ENCODE measurements around the gene NDUFS8. TPM values are rescaled to one million over a fixed set of nuclear protein-coding genes. Genes with fewer than 3 reads are reported as not detected.

NDUFS8 gene
- total and polyA plus RNA-seq, 2 experiments from 2014 or later, result 175 to 308 TPM

DNA sequence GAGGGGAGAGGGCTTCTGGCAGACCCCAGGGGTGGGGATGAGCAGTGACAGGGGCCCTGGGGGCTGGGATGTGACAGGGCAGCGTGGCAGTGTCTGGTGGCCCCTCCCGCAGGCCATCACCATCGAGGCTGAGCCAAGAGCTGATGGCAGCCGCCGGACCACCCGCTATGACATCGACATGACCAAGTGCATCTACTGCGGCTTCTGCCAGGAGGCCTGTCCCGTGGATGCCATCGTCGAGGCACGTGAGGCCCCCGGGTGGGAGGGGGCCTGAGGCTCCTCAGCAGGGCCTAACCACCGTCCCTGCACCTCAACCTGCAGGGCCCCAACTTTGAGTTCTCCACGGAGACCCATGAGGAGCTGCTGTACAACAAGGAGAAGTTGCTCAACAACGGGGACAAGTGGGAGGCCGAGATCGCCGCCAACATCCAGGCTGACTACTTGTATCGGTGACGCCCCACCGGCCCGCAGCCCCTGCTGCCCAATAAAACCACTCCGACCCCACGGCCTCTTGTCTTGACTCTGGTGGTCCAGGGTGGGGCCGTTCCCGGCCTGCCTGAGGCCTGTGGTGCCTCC lies 5.7 kb downstream of the NDUFS8 start:
- no peak overlapping the region for H3K27ac Mint-ChIP-seq

DNA sequence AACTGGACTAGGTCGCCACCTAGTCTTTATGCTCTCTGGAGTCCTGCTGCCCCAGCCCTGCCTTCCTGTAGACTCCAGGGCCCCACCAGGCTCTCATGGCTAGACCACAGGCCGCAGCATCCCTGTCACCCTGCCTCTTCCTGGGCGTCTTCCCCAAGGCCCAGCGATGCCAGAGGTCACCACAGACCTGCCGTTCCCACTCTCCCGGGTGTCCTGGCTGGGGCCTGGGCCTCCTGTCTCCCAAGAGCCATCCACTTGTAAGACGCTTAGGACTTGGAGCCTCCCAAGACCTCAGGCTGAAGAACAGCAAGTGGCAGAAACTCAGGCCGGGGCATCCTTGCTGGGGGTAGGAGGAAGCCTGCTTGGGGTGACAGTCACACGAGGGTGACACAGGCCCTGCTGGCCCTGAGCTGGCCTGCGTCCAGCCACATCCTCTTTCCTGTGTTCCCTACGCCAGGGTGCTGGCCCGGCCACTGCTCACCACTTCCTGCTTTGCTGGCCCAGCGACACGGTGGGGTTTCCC lies 6.3 kb downstream of the NDUFS8 start:
- H2AFZ ChIP-seq, result no peak overlapping the region
- Mint-ChIP-seq H3K27ac (no peak overlapping the region; the same call in 1 of the 2 replicates), H3K4me1 (peaks cover 8% of the 10 kb centered on the region), H3K4me3 (no peak overlapping the region), H3K27me3 (ENCODE audit: insufficient read depth, low read depth, poor library complexity) (peaks cover 14% of the 10 kb centered on the region), H3K36me3 (ENCODE audit: low read depth) (peaks cover 12% of the 10 kb centered on the region), H3K9me3 (no peaks in the 10 kb centered on the region)
- H3K4me1 ChIP-seq (ENCODE audit: insufficient read depth), result peaks cover 18% of the 10 kb centered on the region
- H3K4me2 ChIP-seq, result no peak overlapping the region
- H3K27ac ChIP-seq (ENCODE audit: low read depth), result 0 out of 2 replicates have a peak overlapping the region, but pooled peaks have one; percentile 32
- H3K27me3 ChIP-seq (ENCODE audit: insufficient read depth), result no peaks in the 10 kb centered on the region
- DNase-seq (ENCODE audit: low spot score), result no peak
- no peak for ATAC-seq
- TF ChIP-seq, protein P1, sequence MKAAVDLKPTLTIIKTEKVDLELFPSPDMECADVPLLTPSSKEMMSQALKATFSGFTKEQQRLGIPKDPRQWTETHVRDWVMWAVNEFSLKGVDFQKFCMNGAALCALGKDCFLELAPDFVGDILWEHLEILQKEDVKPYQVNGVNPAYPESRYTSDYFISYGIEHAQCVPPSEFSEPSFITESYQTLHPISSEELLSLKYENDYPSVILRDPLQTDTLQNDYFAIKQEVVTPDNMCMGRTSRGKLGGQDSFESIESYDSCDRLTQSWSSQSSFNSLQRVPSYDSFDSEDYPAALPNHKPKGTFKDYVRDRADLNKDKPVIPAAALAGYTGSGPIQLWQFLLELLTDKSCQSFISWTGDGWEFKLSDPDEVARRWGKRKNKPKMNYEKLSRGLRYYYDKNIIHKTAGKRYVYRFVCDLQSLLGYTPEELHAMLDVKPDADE (IDR thresholded peaks at IDR 0.05), result no peak
- no peak for TF ChIP-seq STAT1 (IDR thresholded peaks at IDR 0.05; ENCODE audit: unreplicated experiment)
- no peak for TF ChIP-seq ZNF331 (CRISPR knock-in tag; IDR thresholded peaks at IDR 0.05; ENCODE audit: low read depth)
- no peak for TF ChIP-seq JUNB (IDR thresholded peaks at IDR 0.05; ENCODE audit: unreplicated experiment)
- peaks cover 6% of the 10 kb centered on the region; the same call in 1 of the 2 replicates for H3K36me3 ChIP-seq (ENCODE audit: insufficient read depth)
- peaks cover 3% of the 10 kb centered on the region for H3K79me2 ChIP-seq (replicated peaks; ENCODE audit: insufficient read depth)
- H3K4me3 ChIP-seq, result no peak overlapping the region
- no peaks in the 10 kb centered on the region for H3K9me2 ChIP-seq (ENCODE audit: insufficient read depth)
- H3F3A ChIP-seq (replicated peaks; ENCODE audit: low read depth), result peaks cover 10% of the 10 kb centered on the region; the same call in 1 of the 2 replicates
- H4K20me1 ChIP-seq (replicated peaks; ENCODE audit: insufficient read depth), result no peaks in the 10 kb centered on the region

More for the DNA sequence above, 5.7 kb downstream of the NDUFS8 start:
- 0 out of 2 replicates have a peak overlapping the region, but pooled peaks have one; percentile 32 for H3K27ac ChIP-seq (ENCODE audit: low read depth)
- peaks cover 8% of the 10 kb centered on the region for H3K79me2 ChIP-seq (replicated peaks; ENCODE audit: insufficient read depth)
- TF ChIP-seq NANOG (IDR thresholded peaks at IDR 0.05; ENCODE audit: borderline replicate concordance), result no peak
- no peak for TF ChIP-seq JUNB (IDR thresholded peaks at IDR 0.05; ENCODE audit: unreplicated experiment)
- TF ChIP-seq EZH2phosphoT487 (IDR thresholded peaks at IDR 0.05; ENCODE audit: unreplicated experiment), result no peak
- TF ChIP-seq ZNF331 (CRISPR knock-in tag; IDR thresholded peaks at IDR 0.05; ENCODE audit: low read depth), result no peak
- no peak for TF ChIP-seq CREB1 (CRISPR knock-in tag; IDR thresholded peaks at IDR 0.05; ENCODE audit: low read depth)
- TF ChIP-seq, protein P1 (IDR thresholded peaks at IDR 0.05), result no peak
- TF ChIP-seq ZNF114 (CRISPR knock-in tag; IDR thresholded peaks at IDR 0.05), result no peak
- TF ChIP-seq, protein P2, sequence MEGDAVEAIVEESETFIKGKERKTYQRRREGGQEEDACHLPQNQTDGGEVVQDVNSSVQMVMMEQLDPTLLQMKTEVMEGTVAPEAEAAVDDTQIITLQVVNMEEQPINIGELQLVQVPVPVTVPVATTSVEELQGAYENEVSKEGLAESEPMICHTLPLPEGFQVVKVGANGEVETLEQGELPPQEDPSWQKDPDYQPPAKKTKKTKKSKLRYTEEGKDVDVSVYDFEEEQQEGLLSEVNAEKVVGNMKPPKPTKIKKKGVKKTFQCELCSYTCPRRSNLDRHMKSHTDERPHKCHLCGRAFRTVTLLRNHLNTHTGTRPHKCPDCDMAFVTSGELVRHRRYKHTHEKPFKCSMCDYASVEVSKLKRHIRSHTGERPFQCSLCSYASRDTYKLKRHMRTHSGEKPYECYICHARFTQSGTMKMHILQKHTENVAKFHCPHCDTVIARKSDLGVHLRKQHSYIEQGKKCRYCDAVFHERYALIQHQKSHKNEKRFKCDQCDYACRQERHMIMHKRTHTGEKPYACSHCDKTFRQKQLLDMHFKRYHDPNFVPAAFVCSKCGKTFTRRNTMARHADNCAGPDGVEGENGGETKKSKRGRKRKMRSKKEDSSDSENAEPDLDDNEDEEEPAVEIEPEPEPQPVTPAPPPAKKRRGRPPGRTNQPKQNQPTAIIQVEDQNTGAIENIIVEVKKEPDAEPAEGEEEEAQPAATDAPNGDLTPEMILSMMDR (conservative IDR thresholded peaks at IDR 0.05; ENCODE audit: low read depth in 2 of 2), result no peak
- TF ChIP-seq POLR2AphosphoS5 (IDR thresholded peaks at IDR 0.05; ENCODE audit: low read depth), result no peak
- no peak for TF ChIP-seq STAT1 (IDR thresholded peaks at IDR 0.05; ENCODE audit: unreplicated experiment)
- H3K9me2 ChIP-seq (ENCODE audit: insufficient read depth), result no peaks in the 10 kb centered on the region
- H3K4me1 ChIP-seq (ENCODE audit: insufficient read depth), result peaks cover 21% of the 10 kb centered on the region
- H3K4me3 ChIP-seq, result no peak overlapping the region
- Mint-ChIP-seq H3K36me3 (ENCODE audit: low read depth) (peaks cover 15% of the 10 kb centered on the region), H3K9me3 (no peaks in the 10 kb centered on the region), H3K4me1 (peaks cover 11% of the 10 kb centered on the region), H3K4me3 (no peak overlapping the region), H3K27me3 (ENCODE audit: insufficient read depth, low read depth, poor library complexity) (peaks cover 14% of the 10 kb centered on the region)
- ATAC-seq (no peak), DNase-seq (ENCODE audit: low spot score) (no peak)
- no peak overlapping the region for H3K4me2 ChIP-seq
- no peak overlapping the region for H2AFZ ChIP-seq
- H4K20me1 ChIP-seq (replicated peaks; ENCODE audit: insufficient read depth), result no peaks in the 10 kb centered on the region
- peaks cover 10% of the 10 kb centered on the region; the same call in 1 of the 2 replicates for H3F3A ChIP-seq (replicated peaks; ENCODE audit: low read depth)
- H3K27me3 ChIP-seq (ENCODE audit: insufficient read depth), result no peaks in the 10 kb centered on the region
- peaks cover 6% of the 10 kb centered on the region; the same call in 1 of the 2 replicates for H3K36me3 ChIP-seq (ENCODE audit: insufficient read depth)

Data from GM23338 (cell line).